Adrenal gland (tissue), 12 donors: ENCODE results near the gene IMMP1L. TPM values are rescaled to one million over a fixed set of nuclear protein-coding genes. Genes with fewer than 3 reads are reported as not detected.

ENCODE experiments used
- DNase-seq, 7 donors: peaks; one replicate each; pipeline ENCODE4 v3.0.0-alpha.2; 2019 to 2020
- H3K27ac ChIP-seq, 5 donors: fragments of 200-600 bp; sonication (generic) in 4 of 5; 1 replicate in 3 of 5; 2 replicates in 2 of 5; pipeline versions ENCODE4 v1.5.1 to v1.8.0; 2016 to 2020; ENCODE audit warnings: mild to moderate bottlenecking in 1 of 5
- H3K27me3 ChIP-seq: fragments of 200-600 bp; 2 replicates; pipeline ENCODE4 v1.8.0; 2021
- H3K36me3 ChIP-seq, 2 donors: fragments of 200-600 bp; replicated peaks in 1 of 2; 1 replicate in 1 of 2; 2 replicates in 1 of 2; pipeline versions ENCODE4 v1.5.1 to v1.8.0; 2018 to 2022
- H3K4me1 ChIP-seq, 2 donors: fragments of 200-600 bp; replicated peaks in 1 of 2; 1 replicate in 1 of 2; 2 replicates in 1 of 2; pipeline versions ENCODE4 v1.5.1 to v1.8.0; 2018 to 2021
- H3K4me3 ChIP-seq, 4 donors: fragments of 200-600 bp; sonication (generic) in 3 of 4; one replicate each; pipeline ENCODE4 v1.5.1; 2016 to 2018
- H3K9me3 ChIP-seq, 3 donors: fragments of 200-600 bp; sonication (generic) in 1 of 3; replicated peaks in 1 of 3; 1 replicate in 2 of 3; 2 replicates in 1 of 3; pipeline versions ENCODE4 v1.5.1 to v1.8.0; 2016 to 2021
- POLR2A ChIP-seq, 2 donors: fragments of 450-650 bp; IDR thresholded peaks; one replicate each; pipeline ENCODE4 v1.6.1; 2017; ENCODE audit warnings: antibody characterized with exemption in 2 of 2, mild to moderate bottlenecking in 2 of 2, moderate library complexity in 1 of 2
- WGBS, 4 donors: extraction: QIAGEN DNeasy Blood & Tissue Kit in 2 of 4; methylation state at CpG; one replicate each; pipeline versions ENCODE4 v1.1.5 to v1.1.7; 2013 to 2017; 5-methylcytosine and 5-hydroxymethylcytosine counted together
- intact Hi-C, 2 donors: fragments of 100-400 bp; cut with DNase I; formaldehyde crosslinking; loops; one replicate each; pipeline versions ENCODE4 v1.14.1 to v1.15.0; 2022 to 2023
- polyA plus RNA-seq, 3 donors: library from polyadenylated mRNA; stranded (reverse); fragments of 200-250 nt in 2 of 3; fragments of 350-450 nt in 1 of 3; fragmentation: Illumina TruSeq in 1 of 3; extraction: RNeasy Lipid Tissue Mini Kit (QIAGEN cat#74804) in 1 of 3; gene quantifications; one replicate each; pipeline ENCODE4 v1.2.3, GENCODE V29; 2013 to 2014
- total RNA-seq, 9 donors: library from RNA; depleted of rRNA in 4 of 9; stranded (reverse); fragments of >200 nt in 4 of 9; fragments of 120-200 nt in 1 of 9; fragmentation: NEBNext Ultra II Directional in 1 of 9; extraction: Animal tissue kit (Norgen Biotek cat#: 25700) in 1 of 9; gene quantifications; one replicate each; pipeline versions ENCODE4 v1.1.0 to v1.2.4, GENCODE V29; 2013 to 2023
- TF ChIP-seq, protein P1 (sequence below), 6 experiments: fragments of 450-650 bp in 4 of 6; fragments of 200-600 bp in 2 of 6; sonication (generic) in 1 of 6; IDR thresholded peaks; 1 replicate in 5 of 6; 2 replicates in 1 of 6; pipeline versions ENCODE4 v1.5.1 to v1.8.0; 2016 to 2021; ENCODE audit warnings: antibody characterized with exemption in 6 of 6, mild to moderate bottlenecking in 2 of 6, moderate library complexity in 1 of 6
- donor health status: healthy with polysubstance abuse.
- donor health status: Bipolar disorder and iron deficiency.
- donor health status: DM: yes; HTN: yes; CAD: no.
- donor health status: DM: no; HTN: no; CAD: no.
- donor health status: DM: no; HTN: no; CAD: no.
- donor health status: DM: yes; HTN: yes; CAD: no.

The IMMP1L gene
- total and polyA plus RNA-seq, 12 donors: 5.2 to 71.9 (median 19.0) TPM

DNA sequence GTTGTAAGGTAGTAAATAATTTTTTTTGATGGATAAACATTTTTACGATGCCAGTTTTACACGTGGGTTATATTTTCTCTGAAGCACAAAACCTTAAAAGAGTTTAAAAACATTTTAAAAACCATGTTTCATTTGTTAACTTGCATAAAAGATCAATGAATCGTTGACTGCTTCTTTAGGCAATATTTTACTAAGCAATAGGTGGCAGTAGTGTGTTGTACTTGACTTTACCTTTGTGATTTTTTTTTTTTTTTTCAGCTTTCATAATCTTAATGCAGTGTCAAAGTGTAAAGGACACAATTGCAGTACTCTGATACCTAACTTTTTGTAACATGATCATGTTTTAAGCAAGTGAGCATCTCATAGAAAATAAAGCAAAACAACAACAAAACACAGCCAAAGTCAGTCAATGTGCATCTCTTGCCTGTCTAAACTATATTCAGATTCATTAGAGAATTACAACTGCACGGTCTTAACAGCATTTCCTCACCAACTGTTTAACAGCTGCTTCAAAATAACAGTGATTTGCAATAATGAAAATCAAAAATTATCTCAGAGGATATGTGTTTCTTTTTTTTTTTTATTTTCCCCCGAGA, 112.1 kb downstream of the IMMP1L start:
- no peaks in the 10 kb centered on the region for H3K4me1 ChIP-seq
- H3K27ac ChIP-seq: no peak overlapping the region
- H3K27me3 ChIP-seq: no peaks in the 10 kb centered on the region
- H3K9me3 ChIP-seq: no peaks in the 10 kb centered on the region
- intact Hi-C loops: loop anchor here in 1 of 2 donors (5.0 kb wide), 1 partner anchor 475 kb away; no protein-coding TSS in a partner anchor
- DNase-seq: no peak
- WGBS, 4 donors: 49 to 54% (median 50%) methylated on average over 5 of the region's 5 CpGs
- no peak overlapping the region for H3K4me3 ChIP-seq
- TF ChIP-seq, protein P1, sequence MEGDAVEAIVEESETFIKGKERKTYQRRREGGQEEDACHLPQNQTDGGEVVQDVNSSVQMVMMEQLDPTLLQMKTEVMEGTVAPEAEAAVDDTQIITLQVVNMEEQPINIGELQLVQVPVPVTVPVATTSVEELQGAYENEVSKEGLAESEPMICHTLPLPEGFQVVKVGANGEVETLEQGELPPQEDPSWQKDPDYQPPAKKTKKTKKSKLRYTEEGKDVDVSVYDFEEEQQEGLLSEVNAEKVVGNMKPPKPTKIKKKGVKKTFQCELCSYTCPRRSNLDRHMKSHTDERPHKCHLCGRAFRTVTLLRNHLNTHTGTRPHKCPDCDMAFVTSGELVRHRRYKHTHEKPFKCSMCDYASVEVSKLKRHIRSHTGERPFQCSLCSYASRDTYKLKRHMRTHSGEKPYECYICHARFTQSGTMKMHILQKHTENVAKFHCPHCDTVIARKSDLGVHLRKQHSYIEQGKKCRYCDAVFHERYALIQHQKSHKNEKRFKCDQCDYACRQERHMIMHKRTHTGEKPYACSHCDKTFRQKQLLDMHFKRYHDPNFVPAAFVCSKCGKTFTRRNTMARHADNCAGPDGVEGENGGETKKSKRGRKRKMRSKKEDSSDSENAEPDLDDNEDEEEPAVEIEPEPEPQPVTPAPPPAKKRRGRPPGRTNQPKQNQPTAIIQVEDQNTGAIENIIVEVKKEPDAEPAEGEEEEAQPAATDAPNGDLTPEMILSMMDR (IDR thresholded peaks at IDR 0.05): peak; percentile 29 to 75 (median 54)
- no peak for TF ChIP-seq POLR2A (IDR thresholded peaks at IDR 0.05)
- H3K36me3 ChIP-seq: no peaks in the 10 kb centered on the region

DNA sequence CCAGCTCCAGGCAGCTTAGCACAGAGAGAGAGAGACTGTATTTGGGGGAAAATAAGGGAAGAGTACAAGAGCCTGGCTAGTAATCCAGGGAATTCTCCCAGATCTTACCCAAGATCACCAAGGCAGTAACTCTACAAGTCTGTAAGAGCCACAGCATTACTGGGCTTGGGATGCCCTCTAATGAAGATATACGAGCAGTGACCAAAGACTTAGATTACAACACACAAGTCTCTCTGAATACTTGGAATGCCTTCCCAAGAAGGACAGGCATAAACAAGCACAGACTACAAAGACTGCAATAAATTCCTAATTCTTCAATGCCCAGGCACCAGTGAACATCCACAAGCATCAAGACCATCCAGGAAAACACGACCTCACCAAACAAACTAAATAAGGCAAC, 122.0 kb downstream of the IMMP1L start:
- TF ChIP-seq POLR2A (IDR thresholded peaks at IDR 0.05): no peak
- TF ChIP-seq, protein P1 (IDR thresholded peaks at IDR 0.05): no peak
- no peak overlapping the region for H3K4me3 ChIP-seq
- H3K4me1 ChIP-seq: no peaks in the 10 kb centered on the region
- H3K9me3 ChIP-seq: no peaks in the 10 kb centered on the region
- H3K27me3 ChIP-seq: no peaks in the 10 kb centered on the region
- 85 to 94% (median 86%) methylated on average over 2 of the region's 2 CpGs for WGBS, 4 donors
- no peak for DNase-seq
- H3K36me3 ChIP-seq: no peaks in the 10 kb centered on the region
- H3K27ac ChIP-seq: no peak overlapping the region
- intact Hi-C loops: no loop called here

- intact Hi-C loops: no loop called here
- no peaks in the 10 kb centered on the region for H3K9me3 ChIP-seq
- no peaks in the 10 kb centered on the region for H3K27me3 ChIP-seq
- H3K4me3 ChIP-seq: no peak overlapping the region
- H3K27ac ChIP-seq: no peak overlapping the region
- TF ChIP-seq, protein P1 (IDR thresholded peaks at IDR 0.05): no peak
- no peak for TF ChIP-seq POLR2A (IDR thresholded peaks at IDR 0.05)
- H3K4me1 ChIP-seq: no peaks in the 10 kb centered on the region
- no peak for DNase-seq
- 71 to 89% (median 86%) methylated on average over 1 of the region's 1 CpG for WGBS, 4 donors
- H3K36me3 ChIP-seq: no peaks in the 10 kb centered on the region
Observed at GRCh38 chr11:31383116-31383515, 126.3 kb downstream of the IMMP1L start.

Other genes with a start within 250 kb of the IMMP1L start
- gene DCDC1, start 139.9 kb downstream of the IMMP1L start, total RNA-seq: 1 to 10 TPM in 1 of 9 donors, under 1 TPM in 7, not detected in 1; 0.14 to 1.5 (median 0.37) TPM
- gene DCDC1, start 139.9 kb downstream of the IMMP1L start, polyA plus RNA-seq: under 1 TPM; 0.07 to 0.29 (median 0.08) TPM
- gene DNAJC24, start 139.8 kb downstream of the IMMP1L start, total RNA-seq: 10 to 100 TPM in 8 of 9 donors, 1 to 10 TPM in 1; 5.8 to 21.5 (median 13.6) TPM
- 10 to 100 TPM in 1 of 3 donors, 1 to 10 TPM in 2; 1.9 to 20.0 (median 3.8) TPM for gene DNAJC24, start 139.8 kb downstream of the IMMP1L start, polyA plus RNA-seq
- gene ELP4, start 145 bp upstream of the IMMP1L start, total RNA-seq: 10 to 100 TPM; 13.9 to 30.4 (median 18.3) TPM
- 10 to 100 TPM; 10.5 to 22.1 (median 16.3) TPM for gene ELP4, start 145 bp upstream of the IMMP1L start, polyA plus RNA-seq